HG03139 (cell line): ENCODE measurements around the gene RAB37.

Experiments used
- ATAC-seq: cut with Tn5 transposase; IDR thresholded peaks from one replicate; pipeline ENCODE4 v1.9.1; 2021; ENCODE audit not compliant: unreplicated experiment

Gene RAB37

GRCh38 chr17:74744714-74745547 is 7.9 kb downstream of the RAB37 start:
- ATAC-seq, result no peak

GRCh38 chr17:74745548-74746177 is 8.6 kb downstream of the RAB37 start:
- no peak for ATAC-seq

GRCh38 chr17:74746376-74746775 is 9.3 kb downstream of the RAB37 start:
- ATAC-seq, result no peak

GRCh38 chr17:74746922-74747321 is 9.9 kb downstream of the RAB37 start:
- no peak for ATAC-seq

- no peak for ATAC-seq
Observed at GRCh38 chr17:74748279-74748528, 11.1 kb downstream of the RAB37 start.

GRCh38 chr17:74748529-74749278 is 11.6 kb downstream of the RAB37 start, which contains the start of gene NHERF1:
Gene NHERF1, plus strand, starts transcription at chr17:74748628. Its CDS starts 219 bp downstream, at chr17:74748847.
- peak; percentile 86 for ATAC-seq

- no peak for ATAC-seq
Observed at GRCh38 chr17:74749279-74750038, 12.4 kb downstream of the RAB37 start.

- ATAC-seq, result no peak
Observed at GRCh38 chr17:74750039-74750326, 12.9 kb downstream of the RAB37 start.

- ATAC-seq, result no peak
Observed at GRCh38 chr17:74750327-74751069, 13.4 kb downstream of the RAB37 start.

- no peak for ATAC-seq
Observed at GRCh38 chr17:74752415-74752814, 15.4 kb downstream of the RAB37 start.

GRCh38 chr17:74752822-74753401 is 15.9 kb downstream of the RAB37 start:
- ATAC-seq, result no peak

GRCh38 chr17:74754832-74755231 is 17.8 kb downstream of the RAB37 start:
- ATAC-seq, result no peak

- no peak for ATAC-seq
Observed at GRCh38 chr17:74755533-74755932, 18.5 kb downstream of the RAB37 start.

GRCh38 chr17:74756891-74757290 is 19.8 kb downstream of the RAB37 start:
- no peak for ATAC-seq

GRCh38 chr17:74757502-74757901 is 20.4 kb downstream of the RAB37 start:
- ATAC-seq, result no peak

- ATAC-seq, result no peak
Observed at GRCh38 chr17:74757931-74758847, 21.1 kb downstream of the RAB37 start.

- no peak for ATAC-seq
Observed at GRCh38 chr17:74758848-74759168, 21.8 kb downstream of the RAB37 start.

- ATAC-seq, result peak; percentile 58
Observed at GRCh38 chr17:74759243-74759801, 22.3 kb downstream of the RAB37 start.

GRCh38 chr17:74759941-74760340 is 22.9 kb downstream of the RAB37 start:
- ATAC-seq, result no peak
